Neuronal stem cell (in vitro differentiated cells): ENCODE measurements around the gene MKNK2.

Source experiments
- DNase-seq: peaks from one replicate; pipeline ENCODE4 v3.0.0-alpha.2; 2013; ENCODE audit warnings: low spot score
- H2AFZ ChIP-seq: one replicate; pipeline ENCODE4 v1.6.1; 2013; ENCODE audit warnings: mild to moderate bottlenecking, low read length, inconsistent platforms
- H2AK5ac ChIP-seq: 2 replicates; pipeline ENCODE4 v1.6.1; 2013; ENCODE audit warnings: low read depth, mild to moderate bottlenecking, inconsistent platforms, low read length, moderate library complexity, mixed read lengths
- H2BK120ac ChIP-seq: 2 replicates; pipeline ENCODE4 v1.6.1; 2013; ENCODE audit warnings: low read depth, mild to moderate bottlenecking, inconsistent platforms, low read length, moderate library complexity, mixed read lengths
- H2BK12ac ChIP-seq: one replicate; pipeline ENCODE4 v1.6.1; 2013; ENCODE audit warnings: low read length, inconsistent platforms
- H2BK15ac ChIP-seq: 2 replicates; pipeline ENCODE4 v1.6.1; 2013; ENCODE audit warnings: mild to moderate bottlenecking, low read length, inconsistent platforms, mixed read lengths
- H2BK5ac ChIP-seq: one replicate; pipeline ENCODE4 v1.6.1; 2013; ENCODE audit warnings: inconsistent platforms, mild to moderate bottlenecking, low read length, moderate library complexity
- H3K14ac ChIP-seq: one replicate; pipeline ENCODE4 v1.6.1; 2013; ENCODE audit warnings: low read length, inconsistent platforms
- H3K18ac ChIP-seq: 2 replicates; pipeline ENCODE4 v1.6.1; 2013; ENCODE audit warnings: low read length, inconsistent platforms
- H3K23ac ChIP-seq: 2 replicates; pipeline ENCODE4 v1.6.1; 2013; ENCODE audit warnings: low read depth, mild to moderate bottlenecking, mixed read lengths, low read length, inconsistent platforms; ENCODE audit not compliant: poor library complexity
- H3K27ac ChIP-seq: replicated peaks from 3 replicates; pipeline ENCODE4 v1.5.1; 2013; ENCODE audit warnings: low read length, inconsistent platforms
- H3K27me3 ChIP-seq, 3 experiments: 2 replicates each; pipeline ENCODE4 v1.6.1; 2013; ENCODE audit warnings: low read length in 3 of 3, mild to moderate bottlenecking in 2 of 3, inconsistent platforms in 1 of 3, low read depth in 1 of 3, mixed read lengths in 1 of 3, moderate library complexity in 1 of 3; ENCODE audit not compliant: control insufficient read depth in 3 of 3, insufficient read depth in 3 of 3
- H3K36me3 ChIP-seq, 2 donors: replicated peaks in 1 of 2; 2 replicates each; pipeline ENCODE4 v1.6.1; 2013; ENCODE audit warnings: low read length in 2 of 2; ENCODE audit not compliant: control insufficient read depth in 2 of 2, insufficient read depth in 2 of 2
- H3K4ac ChIP-seq: 2 replicates; pipeline ENCODE4 v1.6.1; 2013; ENCODE audit warnings: inconsistent platforms, mild to moderate bottlenecking, low read length, moderate library complexity
- H3K4me1 ChIP-seq, 2 donors: 1 replicate in 1 of 2; 2 replicates in 1 of 2; pipeline ENCODE4 v1.6.1; 2013; ENCODE audit warnings: low read length in 2 of 2, low read depth in 1 of 2; ENCODE audit not compliant: control insufficient read depth in 2 of 2, insufficient read depth in 1 of 2
- H3K4me2 ChIP-seq: one replicate; pipeline ENCODE4 v1.6.1; 2013; ENCODE audit warnings: mild to moderate bottlenecking, low read length, inconsistent platforms; ENCODE audit not compliant: insufficient read depth, poor library complexity, severe bottlenecking
- H3K4me3 ChIP-seq, 2 donors: 2 replicates each; pipeline ENCODE4 v1.5.1; 2013; ENCODE audit warnings: low read length in 2 of 2, mild to moderate bottlenecking in 2 of 2, inconsistent platforms in 1 of 2, moderate library complexity in 1 of 2
- H3K79me1 ChIP-seq: one replicate; pipeline ENCODE4 v1.6.1; 2013; ENCODE audit warnings: low read depth, mild to moderate bottlenecking, inconsistent platforms, low read length, moderate library complexity
- H3K9ac ChIP-seq: one replicate; pipeline ENCODE4 v1.6.1; 2013; ENCODE audit warnings: mild to moderate bottlenecking, low read depth, low read length, inconsistent platforms; ENCODE audit not compliant: poor library complexity
- H3K9me3 ChIP-seq, 2 donors: replicated peaks in 1 of 2; 2 replicates each; pipeline versions ENCODE3 to v1.6.1; 2013; ENCODE audit warnings: low read length in 2 of 2, mild to moderate bottlenecking in 2 of 2, inconsistent platforms in 1 of 2, low read depth in 1 of 2, mixed read lengths in 1 of 2, moderate library complexity in 1 of 2; ENCODE audit not compliant: control insufficient read depth in 2 of 2, insufficient read depth in 1 of 2
- H4K8ac ChIP-seq: one replicate; pipeline ENCODE4 v1.6.1; 2013; ENCODE audit warnings: low read depth, mild to moderate bottlenecking, inconsistent platforms, low read length, moderate library complexity
- H4K91ac ChIP-seq: one replicate; pipeline ENCODE4 v1.6.1; 2013; ENCODE audit warnings: low read length, low read depth, mild to moderate bottlenecking, inconsistent platforms; ENCODE audit not compliant: poor library complexity
- WGBS, 2 donors: extraction: QIAGEN DNeasy Blood & Tissue Kit; methylation state at CpG; one replicate each; pipeline ENCODE4 v1.1.7; 2013; ENCODE audit warnings: missing lambda C conversion rate in 2 of 2, mixed read lengths in 1 of 2; ENCODE audit not compliant: insufficient read length in 2 of 2, insufficient replicate concordance in 1 of 2; ENCODE audit errors: extremely low coverage in 2 of 2; 5-methylcytosine and 5-hydroxymethylcytosine counted together

The MKNK2 gene

GRCh38 chr19:2072757-2073551, 21.9 kb upstream of the MKNK2 start:
- Histone ChIP-seq H3K4me2 (no peak overlapping the region), H2BK15ac (no peak overlapping the region), H3K4ac (no peak overlapping the region), H3K9me3 (peaks cover 0 to 2% of the 10 kb centered on the region in 2 donors), H3K14ac (no peak overlapping the region), H3K36me3 (peaks cover 28 to 69% of the 10 kb centered on the region in 2 donors), H3K79me1 (peaks cover 2% of the 10 kb centered on the region), H3K27me3 (no peaks in the 10 kb centered on the region), H3K9ac (no peak overlapping the region), H2BK120ac (no peak overlapping the region), H4K8ac (no peak overlapping the region), H3K27ac (no peak overlapping the region), H2AFZ (no peak overlapping the region), H2BK5ac (no peak overlapping the region), H4K91ac (no peak overlapping the region), H3K4me3 (no peak overlapping the region), H3K4me1 (peaks cover 0 to 2% of the 10 kb centered on the region in 2 donors), H2BK12ac (no peak overlapping the region), H3K18ac (no peak overlapping the region), H3K23ac (no peak overlapping the region), H2AK5ac (no peak overlapping the region)
- no peak for DNase-seq
- WGBS, 2 donors: no CpG with 5 or more reads among the region's 32 CpGs

DNA sequence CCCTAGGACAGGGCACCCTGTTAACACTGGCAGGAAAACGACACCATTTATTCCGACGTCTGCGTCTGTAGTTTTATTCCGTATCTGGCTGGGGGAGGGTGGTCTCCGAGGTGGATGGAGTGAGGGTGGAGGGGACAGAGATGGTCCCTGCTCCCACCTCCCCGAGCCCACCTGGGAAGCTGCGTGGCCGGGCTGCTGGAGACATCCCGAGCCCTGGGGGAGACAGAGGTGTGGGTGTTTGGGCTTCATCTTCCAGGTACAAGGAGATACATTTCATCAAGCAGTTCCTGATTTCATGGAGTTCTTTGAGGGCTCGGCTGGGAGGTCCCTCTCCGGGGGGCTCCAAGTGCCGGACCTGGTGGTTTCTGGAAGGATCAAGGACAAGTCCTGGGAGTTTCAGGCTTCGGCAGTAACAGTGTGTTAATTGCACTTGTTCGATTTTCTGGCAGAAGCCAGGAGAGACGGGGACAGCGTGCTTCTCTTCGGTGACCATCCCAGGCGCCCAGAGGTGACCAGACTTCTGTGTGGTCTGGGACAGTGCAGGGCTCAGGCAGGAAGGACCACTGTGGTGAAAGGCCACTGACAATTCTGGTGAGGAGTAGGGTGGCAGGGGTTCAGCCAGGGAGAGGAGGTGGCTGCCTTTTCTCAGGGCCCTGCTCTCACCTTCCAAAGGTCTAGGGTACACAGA, 20.1 kb upstream of the MKNK2 start:
- Histone ChIP-seq H3K9me3 (no peaks in the 10 kb centered on the region), H3K36me3 (peaks cover 19 to 52% of the 10 kb centered on the region in 2 donors)

GRCh38 chr19:2070436-2070827, 19.4 kb upstream of the MKNK2 start:
- H3K23ac ChIP-seq: no peak overlapping the region
- H3K79me1 ChIP-seq: no peaks in the 10 kb centered on the region
- H3K4ac ChIP-seq: no peak overlapping the region
- H3K4me1 ChIP-seq: peaks cover 0 to 2% of the 10 kb centered on the region in 2 donors
- peaks cover 16 to 46% of the 10 kb centered on the region in 2 donors for H3K36me3 ChIP-seq
- H2BK5ac ChIP-seq: no peak overlapping the region
- no peak overlapping the region for H2BK12ac ChIP-seq
- H3K9me3 ChIP-seq: no peaks in the 10 kb centered on the region
- H3K18ac ChIP-seq: no peak overlapping the region
- no peak overlapping the region for H2BK120ac ChIP-seq
- H3K4me2 ChIP-seq: no peak overlapping the region
- no peaks in the 10 kb centered on the region for H3K27me3 ChIP-seq
- WGBS, 2 donors: no CpG with 5 or more reads among the region's 10 CpGs
- H2AFZ ChIP-seq: no peak overlapping the region
- no peak overlapping the region for H3K14ac ChIP-seq
- no peak overlapping the region for H2BK15ac ChIP-seq
- no peak for DNase-seq
- no peak overlapping the region for H2AK5ac ChIP-seq
- H3K27ac ChIP-seq: no peak overlapping the region
- H4K91ac ChIP-seq: no peak overlapping the region
- H3K9ac ChIP-seq: no peak overlapping the region
- H3K4me3 ChIP-seq: no peak overlapping the region
- H4K8ac ChIP-seq: no peak overlapping the region

More for the DNA sequence above, 20.1 kb upstream of the MKNK2 start:
- Histone ChIP-seq H3K79me1 (no peaks in the 10 kb centered on the region), H4K91ac (no peak overlapping the region), H3K23ac (no peak overlapping the region), H2AK5ac (no peak overlapping the region), H3K4me1 (peaks cover 0 to 2% of the 10 kb centered on the region in 2 donors), H3K9ac (no peak overlapping the region), H3K18ac (no peak overlapping the region), H2BK120ac (no peak overlapping the region), H3K4ac (no peak overlapping the region), H3K4me2 (no peak overlapping the region), H3K27me3 (no peaks in the 10 kb centered on the region), H2BK15ac (no peak overlapping the region), H2AFZ (no peak overlapping the region), H4K8ac (no peak overlapping the region), H2BK5ac (no peak overlapping the region), H3K14ac (no peak overlapping the region), H3K27ac (no peak overlapping the region), H2BK12ac (no peak overlapping the region), H3K4me3 (no peak overlapping the region)
- WGBS, 2 donors: no CpG with 5 or more reads among the region's 19 CpGs
- DNase-seq: no peak
